Psoas muscle (tissue), 8 donors: ENCODE data around the gene DPP9. TPM values are rescaled to one million over a fixed set of nuclear protein-coding genes. Genes with fewer than 3 reads are reported as not detected.

ENCODE experiments used
- ATAC-seq, 4 donors: fragments of 200-7000 bp; cut with Tn5 transposase; one replicate each; pipeline ENCODE4 v1.9.1; 2020; ENCODE audit warnings: moderate library complexity in 3 of 4, mild to moderate bottlenecking in 2 of 4
- DNase-seq, 2 donors: peaks; one replicate each; pipeline ENCODE4 v3.0.0-alpha.2; 2020
- H3K27ac ChIP-seq: fragments of 200-600 bp; one replicate; pipeline ENCODE4 v1.8.0; 2022
- H3K27me3 ChIP-seq, 3 donors: fragments of 200-600 bp in 1 of 3; one replicate each; pipeline versions ENCODE4 v1.6.1 to v1.8.0; 2013 to 2022; ENCODE audit warnings: low read length in 2 of 3, mild to moderate bottlenecking in 2 of 3, moderate library complexity in 1 of 3; ENCODE audit not compliant: insufficient read depth in 3 of 3
- H3K36me3 ChIP-seq, 2 donors: fragments of 200-600 bp in 1 of 2; one replicate each; pipeline versions ENCODE4 v1.6.1 to v1.8.0; 2013 to 2022; ENCODE audit warnings: low read depth in 1 of 2, mild to moderate bottlenecking in 1 of 2, moderate library complexity in 1 of 2; ENCODE audit not compliant: insufficient read depth in 1 of 2
- H3K4me1 ChIP-seq: fragments of 200-600 bp; one replicate; pipeline ENCODE4 v1.8.0; 2022
- H3K4me3 ChIP-seq: fragments of 200-600 bp; one replicate; pipeline ENCODE4 v1.8.0; 2022; ENCODE audit warnings: mild to moderate bottlenecking
- H3K9me3 ChIP-seq: fragments of 200-600 bp; one replicate; pipeline ENCODE4 v1.8.0; 2022
- CTCF ChIP-seq: fragments of 200-600 bp; IDR thresholded peaks from one replicate; pipeline ENCODE4 v1.8.0; 2022; ENCODE audit warnings: antibody characterized with exemption
- WGBS, 3 donors: extraction: QIAGEN DNeasy Blood & Tissue Kit; methylation state at CpG; one replicate each; pipeline versions ENCODE4 v1.1.6 to v1.1.7; 2013; 5-methylcytosine and 5-hydroxymethylcytosine counted together
- intact Hi-C, 2 donors: fragments of 100-400 bp; cut with DNase I; formaldehyde crosslinking; loops; one replicate each; pipeline versions ENCODE4 v1.11.0 to v1.14.2; 2022
- polyA plus RNA-seq, 3 donors: library from polyadenylated mRNA; stranded (reverse); fragments of 200-250 nt; gene quantifications; one replicate each; pipeline ENCODE4 v1.2.3, GENCODE V29; 2013
- total RNA-seq, 4 donors: library from RNA; stranded (reverse); fragmentation: NEBNext Ultra II Directional in 2 of 4; extraction: Animal tissue kit (Norgen Biotek cat#: 25700) in 2 of 4; gene quantifications; one replicate each; pipeline versions ENCODE4 v1.2.1 to v1.2.4, GENCODE V29; 2021 to 2023
- donor health status: healthy with polysubstance abuse.
- donor health status: DM: no; HTN: no; CAD: no; lungs with moderate emphysema.
- donor health status: Bipolar disorder and iron deficiency.
- donor health status: healthy.
- donor health status: DM: yes; HTN: yes; CAD: no.
- donor health status: DM: no; HTN: no; CAD: no.
- donor health status: DM: no; HTN: no; CAD: no.
- donor health status: DM: yes; HTN: yes; CAD: no.

The DPP9 gene
- total and polyA plus RNA-seq, 7 donors = 55.9 to 138 (median 90.3) TPM

GRCh38 chr19:4676955-4677731 is 46.5 kb downstream of the DPP9 start:
- Histone ChIP-seq H3K4me3 (peak overlapping the region; percentile 20), H3K36me3 (peaks cover 0 to 65% of the 10 kb centered on the region in 2 donors), H3K27ac (peak overlapping the region; percentile 84), H3K27me3 (no peaks in the 10 kb centered on the region), H3K9me3 (no peaks in the 10 kb centered on the region), H3K4me1 (peaks cover 11% of the 10 kb centered on the region)
- intact Hi-C loops = loop anchor here in 1 of 2 donors (5.0 kb wide), 1 partner anchor 35 kb away; no protein-coding TSS in a partner anchor
- DNase-seq (peak; percentile 69 to 87), ATAC-seq (peak; percentile 80 to 83 (median 82))
- 36 to 40% (median 37%) methylated on average over 15 to 17 of the region's 17 CpGs for WGBS, 3 donors
- TF ChIP-seq CTCF = peak; percentile 66

- no peak for ATAC-seq
- Histone ChIP-seq H3K4me1 (peaks cover 22% of the 10 kb centered on the region), H3K36me3 (peaks cover 0 to 47% of the 10 kb centered on the region in 2 donors), H3K4me3 (no peak overlapping the region), H3K27me3 (no peaks in the 10 kb centered on the region), H3K27ac (peak overlapping the region; percentile 30), H3K9me3 (no peaks in the 10 kb centered on the region)
- 92 to 94% (median 92%) methylated on average over 14 to 16 of the region's 16 CpGs for WGBS, 3 donors
- DNase-seq = no peak
- TF ChIP-seq CTCF = no peak
- intact Hi-C loops = loop anchor here in 1 of 2 donors (5.0 kb wide), 1 partner anchor 37 kb away; no protein-coding TSS in a partner anchor
Observed at GRCh38 chr19:4675346-4675745, 48.3 kb downstream of the DPP9 start.

- WGBS, 3 donors = 90 to 95% (median 92%) methylated on average over 4 of the region's 4 CpGs
- Histone ChIP-seq H3K9me3 (no peaks in the 10 kb centered on the region), H3K27me3 (no peaks in the 10 kb centered on the region), H3K4me3 (no peak overlapping the region), H3K27ac (peak overlapping the region; percentile 30), H3K36me3 (peaks cover 0 to 40% of the 10 kb centered on the region in 2 donors), H3K4me1 (peaks cover 27% of the 10 kb centered on the region)
- ATAC-seq = no peak
- DNase-seq = no peak
- intact Hi-C loops = no loop called here
- TF ChIP-seq CTCF = no peak
Observed at GRCh38 chr19:4673726-4674125, 49.9 kb downstream of the DPP9 start.

- no peak for ATAC-seq
- no peak for TF ChIP-seq CTCF
Observed at GRCh38 chr19:4673216-4673615, 50.4 kb downstream of the DPP9 start.

More at GRCh38 chr19:4673216-4673615, 50.4 kb downstream of the DPP9 start:
- peaks cover 2 to 41% of the 10 kb centered on the region in 2 donors for H3K36me3 ChIP-seq
- no peak overlapping the region for H3K4me3 ChIP-seq
- no peaks in the 10 kb centered on the region for H3K9me3 ChIP-seq
- peaks cover 30% of the 10 kb centered on the region for H3K4me1 ChIP-seq
- DNase-seq = no peak
- WGBS, 3 donors = 59 to 81% (median 70%) methylated on average over 4 of the region's 4 CpGs
- H3K27ac ChIP-seq = peak overlapping the region; percentile 24
- no peaks in the 10 kb centered on the region for H3K27me3 ChIP-seq
- intact Hi-C loops = no loop called here
